Thymus (tissue), 11 donors: ENCODE results near the gene TMEM108. TPM values are rescaled to one million over a fixed set of nuclear protein-coding genes. Genes with fewer than 3 reads are reported as not detected.

Experiments
- DNase-seq, 9 donors: peaks; one replicate each; pipeline ENCODE4 v3.0.0-alpha.2; 2013; ENCODE audit warnings: low spot score in 9 of 9, low read depth in 6 of 9, missing footprints in 1 of 9
- H3K27ac ChIP-seq, 2 donors: one replicate each; pipeline ENCODE4 v1.5.1; 2013; ENCODE audit warnings: control low read depth in 1 of 2, low read depth in 1 of 2, low read length in 1 of 2, mild to moderate bottlenecking in 1 of 2, moderate library complexity in 1 of 2
- H3K27me3 ChIP-seq, 2 donors: one replicate each; pipeline ENCODE4 v1.5.1; 2013; ENCODE audit warnings: low read length in 1 of 2; ENCODE audit not compliant: control insufficient read depth in 2 of 2, insufficient read depth in 1 of 2
- H3K36me3 ChIP-seq, 2 donors: one replicate each; pipeline ENCODE4 v1.5.1; 2013; ENCODE audit warnings: low read length in 1 of 2, mild to moderate bottlenecking in 1 of 2, moderate library complexity in 1 of 2; ENCODE audit not compliant: control insufficient read depth in 2 of 2, insufficient read depth in 2 of 2
- H3K4me1 ChIP-seq, 2 donors: one replicate each; pipeline ENCODE4 v1.5.1; 2013; ENCODE audit warnings: low read length in 2 of 2; ENCODE audit not compliant: control insufficient read depth in 2 of 2, insufficient read depth in 2 of 2
- H3K4me3 ChIP-seq, 2 donors: one replicate each; pipeline ENCODE4 v1.5.1; 2013; ENCODE audit warnings: low read length in 2 of 2, control low read depth in 1 of 2, mild to moderate bottlenecking in 1 of 2
- H3K9me3 ChIP-seq, 2 donors: one replicate each; pipeline ENCODE4 v1.5.1; 2013; ENCODE audit warnings: low read length in 1 of 2, mild to moderate bottlenecking in 1 of 2; ENCODE audit not compliant: control insufficient read depth in 2 of 2, insufficient read depth in 1 of 2
- WGBS: extraction: QIAGEN DNeasy Blood & Tissue Kit; methylation state at CpG from one replicate; pipeline ENCODE4 v1.1.7; 2013; 5-methylcytosine and 5-hydroxymethylcytosine counted together
- polyA plus RNA-seq: library from polyadenylated mRNA; stranded (reverse); fragments of 200-250 nt; gene quantifications from one replicate; pipeline ENCODE4 v1.2.3, GENCODE V29; 2013
- total RNA-seq: library from RNA; stranded (reverse); fragments of 120-200 nt; gene quantifications from one replicate; pipeline ENCODE4 v1.2.4, GENCODE V29; 2013
- donor health status: healthy.

The TMEM108 gene
- total and polyA plus RNA-seq, 2 donors = 0.33 to 0.50 TPM

GRCh38 chr3:133289322-133289721 is 251.1 kb downstream of the TMEM108 start:
- H3K36me3 ChIP-seq = no peaks in the 10 kb centered on the region
- H3K9me3 ChIP-seq = no peaks in the 10 kb centered on the region
- DNase-seq = no peak
- no peaks in the 10 kb centered on the region for H3K4me1 ChIP-seq
- no peak overlapping the region for H3K27ac ChIP-seq
- no peaks in the 10 kb centered on the region for H3K27me3 ChIP-seq
- no peak overlapping the region for H3K4me3 ChIP-seq
- 98% methylated on average over 3 of the region's 3 CpGs for WGBS

GRCh38 chr3:133292296-133292695 is 254.1 kb downstream of the TMEM108 start:
- 93% methylated on average over 3 of the region's 3 CpGs for WGBS
- H3K36me3 ChIP-seq = no peaks in the 10 kb centered on the region
- H3K4me1 ChIP-seq = no peaks in the 10 kb centered on the region
- DNase-seq = no peak
- no peaks in the 10 kb centered on the region for H3K9me3 ChIP-seq
- H3K27me3 ChIP-seq = no peaks in the 10 kb centered on the region
- H3K4me3 ChIP-seq = no peak overlapping the region
- H3K27ac ChIP-seq = no peak overlapping the region

- H3K27ac ChIP-seq = no peak overlapping the region
- H3K4me1 ChIP-seq = no peaks in the 10 kb centered on the region
- H3K27me3 ChIP-seq = no peaks in the 10 kb centered on the region
- no peaks in the 10 kb centered on the region for H3K36me3 ChIP-seq
- H3K4me3 ChIP-seq = no peak overlapping the region
- 77% methylated on average over 4 of the region's 4 CpGs for WGBS
- DNase-seq = no peak
- no peaks in the 10 kb centered on the region for H3K9me3 ChIP-seq
These were observed 255.4 kb downstream of the TMEM108 start for GRCh38 chr3:133293397-133294110.

- Histone ChIP-seq H3K36me3 (no peaks in the 10 kb centered on the region), H3K4me1 (no peaks in the 10 kb centered on the region), H3K9me3 (no peaks in the 10 kb centered on the region), H3K27me3 (no peaks in the 10 kb centered on the region), H3K27ac (no peak overlapping the region), H3K4me3 (no peak overlapping the region)
- DNase-seq = no peak
- 96% methylated on average over 1 of the region's 1 CpG for WGBS
These were observed 256.1 kb downstream of the TMEM108 start for GRCh38 chr3:133294253-133294652.

GRCh38 chr3:133295199-133295901 is 257.2 kb downstream of the TMEM108 start:
- H3K36me3 ChIP-seq = no peaks in the 10 kb centered on the region
- WGBS = 93% methylated on average over 4 of the region's 4 CpGs
- H3K27me3 ChIP-seq = no peaks in the 10 kb centered on the region
- DNase-seq = peak in 1 of 9 donors; percentile 20
- no peaks in the 10 kb centered on the region for H3K4me1 ChIP-seq
- no peaks in the 10 kb centered on the region for H3K9me3 ChIP-seq
- H3K4me3 ChIP-seq = no peak overlapping the region
- H3K27ac ChIP-seq = peak overlapping the region in 1 of 2 donors; percentile 31

- no peak overlapping the region for H3K4me3 ChIP-seq
- H3K27ac ChIP-seq = no peak overlapping the region
- H3K4me1 ChIP-seq = no peaks in the 10 kb centered on the region
- H3K27me3 ChIP-seq = no peaks in the 10 kb centered on the region
- H3K9me3 ChIP-seq = no peaks in the 10 kb centered on the region
- no peak for DNase-seq
- no peaks in the 10 kb centered on the region for H3K36me3 ChIP-seq
- WGBS = 88% methylated on average over 6 of the region's 6 CpGs
These were observed 258.0 kb downstream of the TMEM108 start for GRCh38 chr3:133295944-133296917.

- Histone ChIP-seq H3K36me3 (no peaks in the 10 kb centered on the region), H3K4me3 (no peak overlapping the region), H3K27me3 (no peaks in the 10 kb centered on the region), H3K4me1 (no peaks in the 10 kb centered on the region), H3K27ac (no peak overlapping the region), H3K9me3 (no peaks in the 10 kb centered on the region)
- DNase-seq = no peak
- WGBS = 95% methylated on average over 5 of the region's 5 CpGs
These were observed 258.8 kb downstream of the TMEM108 start for GRCh38 chr3:133296981-133297380.

GRCh38 chr3:133300102-133300501 is 261.9 kb downstream of the TMEM108 start:
- no peaks in the 10 kb centered on the region for H3K36me3 ChIP-seq
- no peaks in the 10 kb centered on the region for H3K9me3 ChIP-seq
- no peak overlapping the region for H3K4me3 ChIP-seq
- H3K4me1 ChIP-seq = no peaks in the 10 kb centered on the region
- no peak overlapping the region for H3K27ac ChIP-seq
- no peak for DNase-seq
- WGBS = 72% methylated on average over 4 of the region's 4 CpGs
- H3K27me3 ChIP-seq = no peaks in the 10 kb centered on the region

- no peak overlapping the region for H3K4me3 ChIP-seq
- H3K36me3 ChIP-seq = no peaks in the 10 kb centered on the region
- no peaks in the 10 kb centered on the region for H3K27me3 ChIP-seq
- H3K27ac ChIP-seq = no peak overlapping the region
- no peaks in the 10 kb centered on the region for H3K9me3 ChIP-seq
- H3K4me1 ChIP-seq = no peaks in the 10 kb centered on the region
- 94% methylated on average over 3 of the region's 3 CpGs for WGBS
- no peak for DNase-seq
These were observed 263.0 kb downstream of the TMEM108 start for GRCh38 chr3:133301194-133301593.
